Endometrial microvascular endothelial cells (primary cell): ENCODE measurements around the gene DGCR2. TPM values are rescaled to one million over a fixed set of nuclear protein-coding genes. Genes with fewer than 3 reads are reported as not detected.
"Not testable (repeated sequence)": the region's sequence is repeated elsewhere in the genome, so short reads cannot be mapped to it uniquely, and the experiment has no call there.

Source experiments
- in situ Hi-C: cut with HindIII; loops from 2 replicates; pipeline ENCODE4 v1.10.0; 2017; ENCODE audit warnings: low sequenced_read_pairs, low pct_unique_long_range_greater_than_20kb; ENCODE audit errors: inconsistent ontology term
- total RNA-seq: library from RNA; depleted of rRNA; stranded (reverse); fragments of >200 nt; gene quantifications from one replicate; pipeline ENCODE4 v1.2.3, GENCODE V29; 2015; ENCODE audit errors: inconsistent ontology term

Gene DGCR2
- total RNA-seq, 1 donor from 2014 or later, result 40.7 TPM

GRCh38 chr22:19038728-19039447 is 83.3 kb downstream of the DGCR2 start:
- in situ Hi-C loops, result no loop called here

DNA sequence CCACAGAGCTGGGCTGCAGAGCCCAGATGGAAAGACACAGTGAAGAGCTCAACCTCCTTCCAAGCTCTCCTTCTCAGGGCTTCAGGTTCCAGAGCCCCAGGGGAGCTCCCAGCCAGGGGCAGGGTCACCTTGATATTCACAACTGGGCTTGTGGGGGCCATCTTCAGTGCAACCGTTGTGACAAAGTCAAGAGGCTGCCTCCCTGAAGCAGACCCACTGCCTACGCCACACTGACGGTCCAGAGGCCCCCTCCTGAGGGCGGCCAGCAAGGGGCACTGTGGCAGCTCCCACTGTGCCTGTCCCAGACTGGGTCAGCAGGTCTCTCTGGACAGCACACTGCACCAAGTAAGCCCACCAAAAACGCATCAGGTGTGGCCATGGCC is 84.1 kb downstream of the DGCR2 start:
- in situ Hi-C loops, result no loop called here

- in situ Hi-C loops, result no loop called here
Measured at GRCh38 chr22:19037282-19038163, 84.7 kb downstream of the DGCR2 start.

GRCh38 chr22:19036523-19037273 is 85.5 kb downstream of the DGCR2 start:
- in situ Hi-C loops, result no loop called here

DNA sequence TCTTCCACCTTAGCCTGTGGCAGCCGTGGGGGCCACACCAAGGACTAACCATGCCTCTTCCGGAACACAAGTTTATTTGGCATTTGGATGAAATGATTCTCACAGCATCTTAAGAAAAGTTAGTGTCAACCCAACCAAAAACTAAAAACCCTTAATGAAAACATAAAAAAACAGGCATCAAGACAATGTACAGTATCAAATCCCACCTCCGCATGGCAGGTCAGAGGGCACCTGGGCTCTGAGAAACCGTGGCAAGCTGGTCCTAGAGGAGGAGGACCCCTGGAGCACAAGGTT is 86.0 kb downstream of the DGCR2 start:
- in situ Hi-C loops, result no loop called here

DNA sequence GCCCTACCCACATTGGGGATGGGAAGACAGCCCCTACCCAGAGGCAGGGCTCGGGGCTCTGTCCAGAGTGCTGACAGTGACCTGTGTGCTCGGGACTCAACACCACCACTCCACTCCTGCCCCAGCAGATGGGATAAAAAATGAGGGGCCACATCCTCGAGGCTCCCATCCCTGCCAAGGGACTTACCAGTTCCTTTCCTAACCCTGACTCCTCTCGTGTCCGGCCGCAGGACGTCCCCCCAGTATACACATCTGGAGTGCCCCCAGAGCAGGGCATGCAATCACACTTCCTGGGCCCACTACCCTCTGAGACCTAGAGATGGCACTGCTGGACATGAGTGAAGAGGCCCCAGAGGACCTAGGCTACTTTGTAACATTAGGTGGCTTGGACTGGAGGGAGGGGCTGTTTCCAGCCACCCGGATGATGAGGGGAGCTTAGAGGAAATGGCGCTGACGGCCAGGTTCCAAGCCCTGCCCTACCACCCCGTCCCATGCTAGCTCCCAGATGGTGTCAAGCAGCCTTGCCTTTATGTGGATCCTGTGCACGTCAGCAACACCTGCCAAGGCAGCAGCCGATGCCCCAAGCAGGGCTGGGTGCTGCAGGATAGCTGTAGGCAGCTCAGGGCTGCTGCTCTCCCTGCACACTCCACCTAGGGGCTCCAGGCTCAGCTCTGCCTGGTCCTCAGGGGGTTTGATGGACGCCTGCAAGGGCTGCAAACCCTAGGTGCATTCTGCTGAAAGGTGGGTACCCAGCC is 86.6 kb downstream of the DGCR2 start:
- in situ Hi-C loops, result no loop called here

DNA sequence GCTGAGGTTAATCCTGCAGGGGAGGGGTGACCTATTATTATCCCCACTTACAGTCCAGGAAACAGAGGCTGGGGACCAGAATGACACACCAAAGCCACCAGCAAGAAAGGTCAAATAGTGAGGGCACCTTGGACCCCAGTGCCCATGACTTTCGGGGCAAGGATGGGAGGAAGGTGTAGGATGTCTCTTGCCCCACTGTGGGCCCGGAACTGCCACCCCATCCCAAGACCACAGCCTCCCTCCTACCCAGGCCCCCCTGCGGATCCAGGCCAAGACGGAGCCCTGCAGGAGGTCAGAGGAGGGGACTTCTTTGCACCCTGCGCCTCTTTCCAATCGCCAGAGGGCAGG is 87.1 kb downstream of the DGCR2 start:
- in situ Hi-C loops, result not testable (repeated sequence)

- in situ Hi-C loops, result not testable (repeated sequence)
Measured at GRCh38 chr22:19034724-19035120, 87.5 kb downstream of the DGCR2 start.

GRCh38 chr22:19034031-19034723 is 88.0 kb downstream of the DGCR2 start:
- in situ Hi-C loops, result not testable (repeated sequence)

DNA sequence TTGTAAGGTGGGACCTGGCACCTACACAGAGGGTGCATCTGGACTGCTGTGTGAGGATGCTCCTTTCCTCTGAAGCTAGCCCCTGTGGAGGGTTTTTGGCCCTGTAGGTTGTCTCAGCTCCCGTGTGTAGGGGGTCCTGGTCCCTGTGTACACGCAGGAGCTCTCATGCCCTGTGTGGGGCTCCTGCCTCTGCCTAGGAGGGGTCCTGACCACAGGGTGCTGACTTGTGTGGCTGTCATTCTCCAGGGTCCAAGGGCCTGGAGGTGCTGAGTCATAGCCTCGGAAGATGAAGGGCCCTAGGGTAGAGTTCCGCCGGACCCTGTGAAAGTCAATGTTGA is 88.7 kb downstream of the DGCR2 start:
- in situ Hi-C loops, result not testable (repeated sequence)

- in situ Hi-C loops, result not testable (repeated sequence)
Measured at GRCh38 chr22:19032898-19033567, 89.2 kb downstream of the DGCR2 start.

GRCh38 chr22:19032156-19032785 is 89.9 kb downstream of the DGCR2 start:
- in situ Hi-C loops, result not testable (repeated sequence)

- in situ Hi-C loops, result not testable (repeated sequence)
Measured at GRCh38 chr22:19030889-19031252, 91.3 kb downstream of the DGCR2 start.

- in situ Hi-C loops, result not testable (repeated sequence)
Measured at GRCh38 chr22:19030226-19030888, 91.9 kb downstream of the DGCR2 start.

DNA sequence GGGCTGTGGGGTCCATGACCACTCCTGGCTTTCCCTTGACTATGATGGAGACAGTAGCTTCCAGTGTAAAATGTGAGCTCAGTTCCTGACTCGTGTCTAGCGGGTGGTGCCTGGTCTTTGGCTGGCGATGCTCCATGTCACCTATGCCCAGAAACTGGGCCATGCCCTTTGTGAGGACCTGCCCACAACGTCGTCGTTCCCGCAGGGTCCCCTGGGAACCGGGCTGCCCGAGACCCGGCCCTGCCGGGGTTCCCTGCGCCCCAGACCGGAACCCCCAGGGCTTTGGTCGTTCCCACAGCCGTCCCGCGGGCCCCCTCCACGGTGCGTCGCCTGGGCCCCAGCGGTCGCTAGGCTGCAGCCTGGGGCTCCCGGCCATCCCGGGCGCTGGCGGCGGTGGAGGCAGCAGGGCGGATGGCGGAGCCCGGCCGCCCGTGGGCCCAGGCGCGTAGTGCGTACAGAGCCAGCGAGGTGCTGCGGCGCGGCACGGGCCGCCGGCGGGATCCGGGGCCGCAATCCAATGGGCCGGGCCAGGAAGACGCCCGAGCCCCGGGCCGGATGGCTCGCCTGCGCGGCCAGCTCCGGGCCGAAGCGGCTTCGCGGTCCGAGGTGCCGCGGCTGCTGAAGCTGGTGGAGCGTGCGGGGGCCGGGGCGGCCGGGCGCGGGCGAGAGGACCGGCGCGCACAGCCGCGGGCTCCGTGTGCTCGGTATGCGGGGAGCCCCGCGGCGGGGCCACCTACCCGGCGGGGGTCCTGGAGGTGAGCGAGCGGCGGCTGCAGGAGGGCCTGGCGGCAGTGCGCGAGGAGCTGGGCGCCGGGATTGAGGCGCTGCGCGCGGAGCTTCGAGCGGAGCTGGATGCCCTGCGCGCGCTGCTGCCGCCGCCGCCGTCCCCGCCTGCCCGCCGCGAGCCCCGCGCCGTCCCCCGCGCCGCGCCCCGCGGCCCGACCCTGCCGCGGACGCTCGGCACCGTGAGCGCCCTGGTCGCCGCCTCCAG is 92.8 kb downstream of the DGCR2 start:
- in situ Hi-C loops, result not testable (repeated sequence)

- in situ Hi-C loops, result not testable (repeated sequence)
Measured at GRCh38 chr22:19028060-19028455, 94.2 kb downstream of the DGCR2 start.
